ENCODE results near the gene FLNB.

DNA sequence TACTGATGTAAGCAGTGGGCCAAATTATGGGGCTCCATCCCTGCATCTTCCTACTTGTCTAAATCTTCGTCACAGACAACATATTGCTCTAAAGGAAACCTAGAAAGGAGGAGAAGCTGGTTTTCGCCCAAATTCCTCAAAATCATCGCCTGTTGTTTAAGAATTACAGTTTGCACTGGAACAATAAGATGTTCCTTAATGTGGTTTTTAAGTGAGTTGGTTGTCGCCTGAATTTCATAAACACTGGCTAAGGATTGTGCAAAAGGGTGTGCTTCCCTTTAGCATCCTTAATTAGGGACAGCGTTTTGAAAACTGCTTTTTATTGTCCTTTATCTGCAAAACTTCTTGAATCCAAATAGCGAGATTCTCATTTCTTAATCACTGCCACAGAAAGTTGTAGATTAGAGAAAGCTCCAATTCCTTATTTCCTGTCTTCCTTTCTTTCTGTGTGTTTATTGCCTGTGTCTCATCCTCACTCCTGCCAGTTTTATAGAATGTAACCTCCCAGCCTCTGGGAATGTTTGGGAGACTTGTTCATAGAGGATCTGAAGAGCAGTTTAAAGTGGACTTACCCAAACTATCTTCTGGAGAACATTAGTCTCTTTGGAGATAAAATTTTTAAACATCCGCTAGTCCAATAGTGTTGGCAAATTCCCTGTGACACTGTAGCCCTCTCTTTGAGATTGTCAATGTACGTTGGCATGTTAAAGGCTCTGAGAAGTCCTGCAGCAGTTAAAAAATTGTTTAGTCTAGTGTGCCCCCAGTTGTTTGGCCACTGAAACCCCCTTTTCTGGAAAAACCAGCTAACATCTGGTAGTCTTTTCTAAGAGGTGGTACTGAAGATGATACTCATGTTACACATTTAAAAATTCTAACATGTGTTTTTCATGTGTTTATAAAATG lies 50.4 kb downstream of the FLNB start:
- TF ChIP-seq SIRT6 (IDR thresholded peaks at IDR 0.05; ENCODE audit: low read depth, low read length) (no peak), KDM1A (IDR thresholded peaks at IDR 0.05) (no peak), NRF1 (conservative IDR thresholded peaks at IDR 0.05 in 1 of 2, IDR thresholded peaks at IDR 0.05 in 1 of 2) (no peak), MYBL2 (IDR thresholded peaks at IDR 0.05; ENCODE audit: low read depth) (no peak), MYBL2 (CRISPR knock-in tag; IDR thresholded peaks at IDR 0.05; ENCODE audit: borderline replicate concordance) (no peak), TAF15 (IDR thresholded peaks at IDR 0.05; ENCODE audit: low read depth, low read length) (no peak), CC2D1A (IDR thresholded peaks at IDR 0.05) (no peak), TGIF2 (CRISPR knock-in tag; IDR thresholded peaks at IDR 0.05) (no peak)
- TF ChIP-seq, protein P1, sequence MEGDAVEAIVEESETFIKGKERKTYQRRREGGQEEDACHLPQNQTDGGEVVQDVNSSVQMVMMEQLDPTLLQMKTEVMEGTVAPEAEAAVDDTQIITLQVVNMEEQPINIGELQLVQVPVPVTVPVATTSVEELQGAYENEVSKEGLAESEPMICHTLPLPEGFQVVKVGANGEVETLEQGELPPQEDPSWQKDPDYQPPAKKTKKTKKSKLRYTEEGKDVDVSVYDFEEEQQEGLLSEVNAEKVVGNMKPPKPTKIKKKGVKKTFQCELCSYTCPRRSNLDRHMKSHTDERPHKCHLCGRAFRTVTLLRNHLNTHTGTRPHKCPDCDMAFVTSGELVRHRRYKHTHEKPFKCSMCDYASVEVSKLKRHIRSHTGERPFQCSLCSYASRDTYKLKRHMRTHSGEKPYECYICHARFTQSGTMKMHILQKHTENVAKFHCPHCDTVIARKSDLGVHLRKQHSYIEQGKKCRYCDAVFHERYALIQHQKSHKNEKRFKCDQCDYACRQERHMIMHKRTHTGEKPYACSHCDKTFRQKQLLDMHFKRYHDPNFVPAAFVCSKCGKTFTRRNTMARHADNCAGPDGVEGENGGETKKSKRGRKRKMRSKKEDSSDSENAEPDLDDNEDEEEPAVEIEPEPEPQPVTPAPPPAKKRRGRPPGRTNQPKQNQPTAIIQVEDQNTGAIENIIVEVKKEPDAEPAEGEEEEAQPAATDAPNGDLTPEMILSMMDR (IDR thresholded peaks at IDR 0.05 in 2 of 3, conservative IDR thresholded peaks at IDR 0.05 in 1 of 3; ENCODE audit: insufficient read depth in 2 of 3, low read depth in 1 of 3, low read length in 3 of 3), result no peak
- TF ChIP-seq, protein P2, sequence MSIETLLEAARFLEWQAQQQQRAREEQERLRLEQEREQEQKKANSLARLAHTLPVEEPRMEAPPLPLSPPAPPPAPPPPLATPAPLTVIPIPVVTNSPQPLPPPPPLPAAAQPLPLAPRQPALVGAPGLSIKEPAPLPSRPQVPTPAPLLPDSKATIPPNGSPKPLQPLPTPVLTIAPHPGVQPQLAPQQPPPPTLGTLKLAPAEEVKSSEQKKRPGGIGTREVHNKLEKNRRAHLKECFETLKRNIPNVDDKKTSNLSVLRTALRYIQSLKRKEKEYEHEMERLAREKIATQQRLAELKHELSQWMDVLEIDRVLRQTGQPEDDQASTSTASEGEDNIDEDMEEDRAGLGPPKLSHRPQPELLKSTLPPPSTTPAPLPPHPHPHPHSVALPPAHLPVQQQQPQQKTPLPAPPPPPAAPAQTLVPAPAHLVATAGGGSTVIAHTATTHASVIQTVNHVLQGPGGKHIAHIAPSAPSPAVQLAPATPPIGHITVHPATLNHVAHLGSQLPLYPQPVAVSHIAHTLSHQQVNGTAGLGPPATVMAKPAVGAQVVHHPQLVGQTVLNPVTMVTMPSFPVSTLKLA (conservative IDR thresholded peaks at IDR 0.05), result no peak

Measured in K562 (cell line).